ENCODE data around the gene CLIP1. TPM values are rescaled to one million over a fixed set of nuclear protein-coding genes. Genes with fewer than 3 reads are reported as not detected.

CLIP1 gene
- total and polyA plus RNA-seq, 2 of the 8 experiments (the other 6 are each of a cell fraction or from before 2014, with no cell fraction given), result 19.0 to 27.6 TPM

GRCh38 chr12:122387887-122388286 lies 34.6 kb downstream of the CLIP1 start (continued):
- TF ChIP-seq, protein P1, sequence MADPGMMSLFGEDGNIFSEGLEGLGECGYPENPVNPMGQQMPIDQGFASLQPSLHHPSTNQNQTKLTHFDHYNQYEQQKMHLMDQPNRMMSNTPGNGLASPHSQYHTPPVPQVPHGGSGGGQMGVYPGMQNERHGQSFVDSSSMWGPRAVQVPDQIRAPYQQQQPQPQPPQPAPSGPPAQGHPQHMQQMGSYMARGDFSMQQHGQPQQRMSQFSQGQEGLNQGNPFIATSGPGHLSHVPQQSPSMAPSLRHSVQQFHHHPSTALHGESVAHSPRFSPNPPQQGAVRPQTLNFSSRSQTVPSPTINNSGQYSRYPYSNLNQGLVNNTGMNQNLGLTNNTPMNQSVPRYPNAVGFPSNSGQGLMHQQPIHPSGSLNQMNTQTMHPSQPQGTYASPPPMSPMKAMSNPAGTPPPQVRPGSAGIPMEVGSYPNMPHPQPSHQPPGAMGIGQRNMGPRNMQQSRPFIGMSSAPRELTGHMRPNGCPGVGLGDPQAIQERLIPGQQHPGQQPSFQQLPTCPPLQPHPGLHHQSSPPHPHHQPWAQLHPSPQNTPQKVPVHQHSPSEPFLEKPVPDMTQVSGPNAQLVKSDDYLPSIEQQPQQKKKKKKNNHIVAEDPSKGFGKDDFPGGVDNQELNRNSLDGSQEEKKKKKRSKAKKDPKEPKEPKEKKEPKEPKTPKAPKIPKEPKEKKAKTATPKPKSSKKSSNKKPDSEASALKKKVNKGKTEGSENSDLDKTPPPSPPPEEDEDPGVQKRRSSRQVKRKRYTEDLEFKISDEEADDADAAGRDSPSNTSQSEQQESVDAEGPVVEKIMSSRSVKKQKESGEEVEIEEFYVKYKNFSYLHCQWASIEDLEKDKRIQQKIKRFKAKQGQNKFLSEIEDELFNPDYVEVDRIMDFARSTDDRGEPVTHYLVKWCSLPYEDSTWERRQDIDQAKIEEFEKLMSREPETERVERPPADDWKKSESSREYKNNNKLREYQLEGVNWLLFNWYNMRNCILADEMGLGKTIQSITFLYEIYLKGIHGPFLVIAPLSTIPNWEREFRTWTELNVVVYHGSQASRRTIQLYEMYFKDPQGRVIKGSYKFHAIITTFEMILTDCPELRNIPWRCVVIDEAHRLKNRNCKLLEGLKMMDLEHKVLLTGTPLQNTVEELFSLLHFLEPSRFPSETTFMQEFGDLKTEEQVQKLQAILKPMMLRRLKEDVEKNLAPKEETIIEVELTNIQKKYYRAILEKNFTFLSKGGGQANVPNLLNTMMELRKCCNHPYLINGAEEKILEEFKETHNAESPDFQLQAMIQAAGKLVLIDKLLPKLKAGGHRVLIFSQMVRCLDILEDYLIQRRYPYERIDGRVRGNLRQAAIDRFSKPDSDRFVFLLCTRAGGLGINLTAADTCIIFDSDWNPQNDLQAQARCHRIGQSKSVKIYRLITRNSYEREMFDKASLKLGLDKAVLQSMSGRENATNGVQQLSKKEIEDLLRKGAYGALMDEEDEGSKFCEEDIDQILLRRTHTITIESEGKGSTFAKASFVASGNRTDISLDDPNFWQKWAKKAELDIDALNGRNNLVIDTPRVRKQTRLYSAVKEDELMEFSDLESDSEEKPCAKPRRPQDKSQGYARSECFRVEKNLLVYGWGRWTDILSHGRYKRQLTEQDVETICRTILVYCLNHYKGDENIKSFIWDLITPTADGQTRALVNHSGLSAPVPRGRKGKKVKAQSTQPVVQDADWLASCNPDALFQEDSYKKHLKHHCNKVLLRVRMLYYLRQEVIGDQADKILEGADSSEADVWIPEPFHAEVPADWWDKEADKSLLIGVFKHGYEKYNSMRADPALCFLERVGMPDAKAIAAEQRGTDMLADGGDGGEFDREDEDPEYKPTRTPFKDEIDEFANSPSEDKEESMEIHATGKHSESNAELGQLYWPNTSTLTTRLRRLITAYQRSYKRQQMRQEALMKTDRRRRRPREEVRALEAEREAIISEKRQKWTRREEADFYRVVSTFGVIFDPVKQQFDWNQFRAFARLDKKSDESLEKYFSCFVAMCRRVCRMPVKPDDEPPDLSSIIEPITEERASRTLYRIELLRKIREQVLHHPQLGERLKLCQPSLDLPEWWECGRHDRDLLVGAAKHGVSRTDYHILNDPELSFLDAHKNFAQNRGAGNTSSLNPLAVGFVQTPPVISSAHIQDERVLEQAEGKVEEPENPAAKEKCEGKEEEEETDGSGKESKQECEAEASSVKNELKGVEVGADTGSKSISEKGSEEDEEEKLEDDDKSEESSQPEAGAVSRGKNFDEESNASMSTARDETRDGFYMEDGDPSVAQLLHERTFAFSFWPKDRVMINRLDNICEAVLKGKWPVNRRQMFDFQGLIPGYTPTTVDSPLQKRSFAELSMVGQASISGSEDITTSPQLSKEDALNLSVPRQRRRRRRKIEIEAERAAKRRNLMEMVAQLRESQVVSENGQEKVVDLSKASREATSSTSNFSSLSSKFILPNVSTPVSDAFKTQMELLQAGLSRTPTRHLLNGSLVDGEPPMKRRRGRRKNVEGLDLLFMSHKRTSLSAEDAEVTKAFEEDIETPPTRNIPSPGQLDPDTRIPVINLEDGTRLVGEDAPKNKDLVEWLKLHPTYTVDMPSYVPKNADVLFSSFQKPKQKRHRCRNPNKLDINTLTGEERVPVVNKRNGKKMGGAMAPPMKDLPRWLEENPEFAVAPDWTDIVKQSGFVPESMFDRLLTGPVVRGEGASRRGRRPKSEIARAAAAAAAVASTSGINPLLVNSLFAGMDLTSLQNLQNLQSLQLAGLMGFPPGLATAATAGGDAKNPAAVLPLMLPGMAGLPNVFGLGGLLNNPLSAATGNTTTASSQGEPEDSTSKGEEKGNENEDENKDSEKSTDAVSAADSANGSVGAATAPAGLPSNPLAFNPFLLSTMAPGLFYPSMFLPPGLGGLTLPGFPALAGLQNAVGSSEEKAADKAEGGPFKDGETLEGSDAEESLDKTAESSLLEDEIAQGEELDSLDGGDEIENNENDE (IDR thresholded peaks at IDR 0.05; ENCODE audit: insufficient replicate concordance, low read length), result no peak
- TF ChIP-seq CHD2 (IDR thresholded peaks at IDR 0.05; ENCODE audit: low read length), result no peak
- TF ChIP-seq TAF1 (IDR thresholded peaks at IDR 0.05; ENCODE audit: low read depth, low read length), result no peak
- TF ChIP-seq EP300 (IDR thresholded peaks at IDR 0.05; ENCODE audit: borderline replicate concordance in 1 of 2, low read depth in 2 of 2, low read length in 2 of 2), result no peak
- no peak for TF ChIP-seq GABPA (IDR thresholded peaks at IDR 0.05; ENCODE audit: borderline replicate concordance, insufficient read depth, low read length)
- TF ChIP-seq EZH2 (IDR thresholded peaks at IDR 0.05; ENCODE audit: low read depth, low read length, severe bottlenecking), result no peak
- no peak for TF ChIP-seq ASH2L (IDR thresholded peaks at IDR 0.05; ENCODE audit: low read length)
- no peak for TF ChIP-seq RFX5 (IDR thresholded peaks at IDR 0.05; ENCODE audit: borderline replicate concordance, low read depth, low read length)
- TF ChIP-seq YY1 (IDR thresholded peaks at IDR 0.05; ENCODE audit: low read depth, low read length), result no peak
- TF ChIP-seq CBX8 (IDR thresholded peaks at IDR 0.05; ENCODE audit: borderline replicate concordance, low read depth, low read length), result no peak

All from H1 (cell line).